Measurements from ENCODE around the gene DHCR24. TPM values are rescaled to one million over a fixed set of nuclear protein-coding genes. Genes with fewer than 3 reads are reported as not detected.

Gene DHCR24
- total RNA-seq, 1 donor from 2014 or later: 181 TPM

- Mint-ChIP-seq H3K9me3 (ENCODE audit: unreplicated experiment) (no peaks in the 10 kb centered on the region), H3K36me3 (ENCODE audit: low read depth, unreplicated experiment) (peaks cover 4% of the 10 kb centered on the region), H3K4me1 (ENCODE audit: unreplicated experiment) (no peaks in the 10 kb centered on the region), H3K27ac (ENCODE audit: unreplicated experiment) (no peak overlapping the region), H3K27me3 (ENCODE audit: unreplicated experiment) (peaks cover 3% of the 10 kb centered on the region), H3K4me3 (ENCODE audit: unreplicated experiment) (no peak overlapping the region)
- DNase-seq (ENCODE audit: low spot score): no peak
- TF ChIP-seq CTCF (IDR thresholded peaks at IDR 0.05; ENCODE audit: unreplicated experiment): no peak
Measured at GRCh38 chr1:54800041-54800898, 86.7 kb downstream of the DHCR24 start.

Other genes with a start within 250 kb of the DHCR24 start
- gene MROH7, start 245.4 kb downstream of the DHCR24 start, total RNA-seq (ENCODE audit: unreplicated experiment): 3.3 TPM
- gene TTC4, start 171.3 kb downstream of the DHCR24 start, total RNA-seq (ENCODE audit: unreplicated experiment): 16.4 TPM
- gene PARS2, start 122.7 kb downstream of the DHCR24 start, total RNA-seq (ENCODE audit: unreplicated experiment): 6.5 TPM
- gene TTC22, start 85.9 kb downstream of the DHCR24 start, total RNA-seq (ENCODE audit: unreplicated experiment): not detected
- not detected for gene TMEM61, start 93.4 kb upstream of the DHCR24 start, total RNA-seq (ENCODE audit: unreplicated experiment)
- not detected for gene BSND, start 111.7 kb upstream of the DHCR24 start, total RNA-seq (ENCODE audit: unreplicated experiment)
- 6.8 TPM for gene PCSK9, start 152.4 kb upstream of the DHCR24 start, total RNA-seq (ENCODE audit: unreplicated experiment)